ENCODE results near the gene TAB2. TPM values are rescaled to one million over a fixed set of nuclear protein-coding genes. Genes with fewer than 3 reads are reported as not detected.

The TAB2 gene
- total RNA-seq, 1 donor from 2014 or later = 71.3 TPM

DNA sequence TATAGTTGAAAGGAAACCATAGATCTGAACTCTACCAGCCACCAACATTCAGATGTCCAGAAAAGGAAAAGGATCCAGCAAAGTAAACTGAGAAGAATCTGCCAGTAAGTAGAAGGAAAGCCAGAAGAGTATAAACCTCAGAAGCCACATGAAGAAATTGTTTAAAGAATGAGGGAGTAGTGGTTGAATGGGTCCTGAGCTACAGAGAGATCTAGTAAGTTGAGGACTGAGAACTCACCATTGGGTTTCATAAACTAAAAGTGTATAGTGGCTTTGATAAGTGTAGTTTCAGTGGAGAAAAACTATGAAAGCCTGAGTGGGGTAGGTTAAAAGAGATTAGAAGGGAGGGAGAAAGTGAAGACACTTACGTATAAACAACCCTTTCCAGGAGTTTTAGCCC, 50.6 kb downstream of the TAB2 start:
- peaks cover 6% of the 10 kb centered on the region for H3K36me3 Mint-ChIP-seq
- H3K27me3 Mint-ChIP-seq (ENCODE audit: low read depth) = no peaks in the 10 kb centered on the region
- no peak for DNase-seq (ENCODE audit: low spot score in 2 of 2, unreplicated experiment in 2 of 2)
- TF ChIP-seq, protein P1, sequence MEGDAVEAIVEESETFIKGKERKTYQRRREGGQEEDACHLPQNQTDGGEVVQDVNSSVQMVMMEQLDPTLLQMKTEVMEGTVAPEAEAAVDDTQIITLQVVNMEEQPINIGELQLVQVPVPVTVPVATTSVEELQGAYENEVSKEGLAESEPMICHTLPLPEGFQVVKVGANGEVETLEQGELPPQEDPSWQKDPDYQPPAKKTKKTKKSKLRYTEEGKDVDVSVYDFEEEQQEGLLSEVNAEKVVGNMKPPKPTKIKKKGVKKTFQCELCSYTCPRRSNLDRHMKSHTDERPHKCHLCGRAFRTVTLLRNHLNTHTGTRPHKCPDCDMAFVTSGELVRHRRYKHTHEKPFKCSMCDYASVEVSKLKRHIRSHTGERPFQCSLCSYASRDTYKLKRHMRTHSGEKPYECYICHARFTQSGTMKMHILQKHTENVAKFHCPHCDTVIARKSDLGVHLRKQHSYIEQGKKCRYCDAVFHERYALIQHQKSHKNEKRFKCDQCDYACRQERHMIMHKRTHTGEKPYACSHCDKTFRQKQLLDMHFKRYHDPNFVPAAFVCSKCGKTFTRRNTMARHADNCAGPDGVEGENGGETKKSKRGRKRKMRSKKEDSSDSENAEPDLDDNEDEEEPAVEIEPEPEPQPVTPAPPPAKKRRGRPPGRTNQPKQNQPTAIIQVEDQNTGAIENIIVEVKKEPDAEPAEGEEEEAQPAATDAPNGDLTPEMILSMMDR (IDR thresholded peaks at IDR 0.05; ENCODE audit: unreplicated experiment) = no peak
- H3K4me1 Mint-ChIP-seq = peaks cover 21% of the 10 kb centered on the region
- H3K27ac Mint-ChIP-seq = no peak overlapping the region
- H3K9me3 Mint-ChIP-seq = no peaks in the 10 kb centered on the region
- no peak overlapping the region for H3K4me3 Mint-ChIP-seq

DNA sequence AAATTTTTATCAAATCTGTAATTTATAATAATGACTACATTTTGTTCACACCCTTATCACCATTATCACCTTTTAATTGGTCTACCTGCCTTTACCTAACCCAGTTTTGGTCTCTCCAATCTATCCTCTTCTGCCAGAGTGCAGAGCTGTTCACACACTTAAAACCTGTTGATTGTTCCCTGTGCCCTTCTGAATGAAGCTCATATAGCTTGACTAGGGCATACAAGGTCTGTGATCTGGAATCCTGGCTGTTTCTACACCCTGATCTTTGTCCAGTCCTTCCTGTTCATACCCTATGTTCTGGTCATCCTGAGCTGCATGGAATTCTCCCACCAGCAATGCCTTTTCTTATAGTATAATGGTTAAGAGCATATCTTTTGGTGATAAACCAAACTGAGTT, 53.6 kb downstream of the TAB2 start:
- Mint-ChIP-seq H3K4me3 (no peak overlapping the region), H3K4me1 (peaks cover 20% of the 10 kb centered on the region), H3K9me3 (no peaks in the 10 kb centered on the region), H3K27me3 (ENCODE audit: low read depth) (no peaks in the 10 kb centered on the region), H3K27ac (no peak overlapping the region), H3K36me3 (peaks cover 12% of the 10 kb centered on the region)
- TF ChIP-seq, protein P1 (IDR thresholded peaks at IDR 0.05; ENCODE audit: unreplicated experiment) = no peak
- no peak for DNase-seq (ENCODE audit: low spot score in 2 of 2, unreplicated experiment in 2 of 2)

DNA sequence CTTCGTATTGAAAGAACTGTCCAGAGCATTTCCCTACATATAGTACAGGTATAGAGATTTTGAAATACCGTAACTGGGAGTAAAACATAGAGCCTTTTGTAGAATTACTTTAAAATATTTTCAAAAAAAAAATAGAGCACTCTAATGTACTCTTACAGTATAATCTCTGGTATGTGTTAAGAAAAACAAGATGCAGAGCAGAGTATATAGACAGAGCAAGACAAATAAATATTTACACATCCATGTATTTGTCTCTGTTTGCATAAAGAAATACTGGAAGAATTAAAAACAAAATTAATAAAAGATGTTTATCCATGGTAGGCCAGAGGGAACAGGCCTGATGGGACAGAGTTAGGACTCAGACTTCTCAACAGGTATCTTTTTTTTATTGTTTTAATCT, 54.5 kb downstream of the TAB2 start:
- Mint-ChIP-seq H3K36me3 (peaks cover 14% of the 10 kb centered on the region), H3K27ac (no peak overlapping the region), H3K9me3 (no peaks in the 10 kb centered on the region)

DNA sequence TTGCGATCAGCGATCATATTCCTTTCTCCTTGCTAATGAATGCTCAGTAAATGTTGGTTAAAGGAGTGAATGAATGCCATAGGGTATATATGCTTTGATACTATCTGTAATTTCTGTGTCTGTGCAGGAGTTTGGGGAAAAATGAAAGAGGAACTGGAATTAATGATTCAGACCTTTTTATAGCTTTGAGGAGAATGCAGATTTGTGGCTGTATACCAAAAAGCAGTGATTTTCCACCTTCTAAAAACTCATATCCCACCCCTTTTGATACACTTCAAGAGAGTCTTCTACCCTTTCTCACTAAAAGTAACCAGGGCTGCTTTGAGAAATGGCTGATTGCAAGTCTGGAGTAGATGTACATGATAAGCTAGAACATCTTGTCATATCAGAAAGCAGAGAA, 56.0 kb downstream of the TAB2 start:
- H3K27me3 Mint-ChIP-seq (ENCODE audit: low read depth) = no peaks in the 10 kb centered on the region
- TF ChIP-seq, protein P1 (IDR thresholded peaks at IDR 0.05; ENCODE audit: unreplicated experiment) = no peak
- H3K27ac Mint-ChIP-seq = no peak overlapping the region
- H3K4me1 Mint-ChIP-seq = peaks cover 27% of the 10 kb centered on the region
- no peak for DNase-seq (ENCODE audit: low spot score in 2 of 2, unreplicated experiment in 2 of 2)
- H3K36me3 Mint-ChIP-seq = peaks cover 21% of the 10 kb centered on the region
- H3K4me3 Mint-ChIP-seq = no peak overlapping the region
- peaks cover 7% of the 10 kb centered on the region for H3K9me3 Mint-ChIP-seq

More for the DNA sequence above, 54.5 kb downstream of the TAB2 start:
- DNase-seq (ENCODE audit: low spot score in 2 of 2, unreplicated experiment in 2 of 2) = no peak
- TF ChIP-seq, protein P1 (IDR thresholded peaks at IDR 0.05; ENCODE audit: unreplicated experiment) = no peak
- H3K4me1 Mint-ChIP-seq = peaks cover 27% of the 10 kb centered on the region
- no peak overlapping the region for H3K4me3 Mint-ChIP-seq
- H3K27me3 Mint-ChIP-seq (ENCODE audit: low read depth) = no peaks in the 10 kb centered on the region

DNA sequence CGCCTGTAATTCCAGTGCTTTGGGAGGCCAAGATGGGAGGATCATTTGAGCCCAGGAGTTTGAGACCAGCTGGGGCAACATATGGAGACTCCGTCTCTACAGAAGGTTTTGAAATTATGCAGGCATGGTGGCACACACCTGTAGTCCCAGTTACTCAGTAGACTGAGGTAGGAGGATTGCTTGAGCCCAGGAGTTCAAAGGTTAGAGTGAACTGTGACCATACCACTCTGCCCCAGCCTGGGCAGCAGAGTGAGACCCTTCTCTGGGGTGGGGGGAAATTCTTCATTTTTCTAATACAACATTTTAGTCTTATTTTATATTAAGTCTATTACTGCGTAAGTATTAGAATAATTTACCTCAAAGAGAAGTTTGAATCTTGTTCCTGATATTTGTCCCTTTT, 62.5 kb downstream of the TAB2 start:
- Mint-ChIP-seq H3K9me3 (peaks cover 11% of the 10 kb centered on the region), H3K4me1 (peaks cover 17% of the 10 kb centered on the region), H3K36me3 (peaks cover 39% of the 10 kb centered on the region), H3K4me3 (no peak overlapping the region), H3K27me3 (ENCODE audit: low read depth) (no peaks in the 10 kb centered on the region), H3K27ac (no peak overlapping the region)
- TF ChIP-seq, protein P1 (IDR thresholded peaks at IDR 0.05; ENCODE audit: unreplicated experiment) = no peak
- DNase-seq (ENCODE audit: low spot score in 2 of 2, unreplicated experiment in 2 of 2) = no peak

DNA sequence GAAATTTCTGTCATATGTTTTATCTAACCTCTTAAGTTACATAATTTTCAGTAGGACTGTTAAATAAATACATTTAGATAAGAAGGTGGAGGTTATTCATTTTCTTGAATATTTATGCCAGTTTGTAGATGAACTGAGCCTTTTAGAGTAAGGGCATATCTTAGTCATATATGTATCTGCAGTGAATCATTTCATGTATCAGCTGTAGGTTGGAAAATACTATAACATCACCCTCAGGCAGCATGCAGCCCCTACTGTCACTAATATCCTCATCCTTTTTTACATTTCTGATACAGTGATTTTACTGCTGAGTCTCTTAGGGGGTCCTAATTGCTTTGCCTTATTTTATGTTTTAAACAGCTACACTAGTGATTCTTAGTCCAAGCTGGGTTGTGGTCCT, 63.0 kb downstream of the TAB2 start:
- Mint-ChIP-seq H3K9me3 (peaks cover 11% of the 10 kb centered on the region), H3K36me3 (peaks cover 39% of the 10 kb centered on the region), H3K27me3 (ENCODE audit: low read depth) (no peaks in the 10 kb centered on the region), H3K4me3 (no peak overlapping the region), H3K27ac (no peak overlapping the region), H3K4me1 (peaks cover 13% of the 10 kb centered on the region)
- no peak for DNase-seq (ENCODE audit: low spot score in 2 of 2, unreplicated experiment in 2 of 2)
- TF ChIP-seq, protein P1 (IDR thresholded peaks at IDR 0.05; ENCODE audit: unreplicated experiment) = no peak

Data from mesothelial cell of epicardium (in vitro differentiated cells).